HepG2 (cell line): ENCODE data around the gene MC2R. TPM values are rescaled to one million over a fixed set of nuclear protein-coding genes. Genes with fewer than 3 reads are reported as not detected.

Experiments
- HNF4G ChIP-seq, 2 experiments: sonication (generic) in 1 of 2; formaldehyde crosslinking in 1 of 2; IDR thresholded peaks; 2 replicates each; pipeline versions ENCODE4 v1.4.0 to v1.6.1; 2011 to 2020; ENCODE audit warnings: borderline replicate concordance in 2 of 2, low read depth in 2 of 2, mild to moderate bottlenecking in 2 of 2, low read length in 1 of 2, missing genetic modification reagents in 1 of 2, moderate library complexity in 1 of 2
- RARA ChIP-seq: IDR thresholded peaks from 2 replicates; pipeline ENCODE4 v1.6.1; 2016; ENCODE audit warnings: missing genetic modification reagents, missing compliant biosample characterization
- SP5 ChIP-seq: IDR thresholded peaks from 2 replicates; pipeline ENCODE4 v1.6.1; 2016; ENCODE audit warnings: low read depth, borderline replicate concordance
- polyA plus RNA-seq, 8 experiments: library from polyadenylated mRNA; depleted of rRNA in 3 of 8; stranded (reverse) in 7 of 8; unstranded in 1 of 8; fragments of >200 nt; fragmentation: Illumina TruSeq in 4 of 8; extraction: Trizol in 4 of 8; gene quantifications; 2 replicates each; pipeline versions ENCODE4 v1.2.1 to v1.2.3, GENCODE V29; 2011 to 2016; ENCODE audit warnings: low read depth in 4 of 8, missing spikeins in 1 of 8, mixed read lengths in 1 of 8; ENCODE audit not compliant: insufficient read depth in 1 of 8
- total RNA-seq, 5 experiments: library from RNA; depleted of rRNA; stranded (reverse); fragments of >200 nt; fragmentation: Illumina TruSeq; extraction: Trizol; gene quantifications; 2 replicates each; pipeline ENCODE4 v1.2.3, GENCODE V29; 2016; ENCODE audit warnings: low read depth in 1 of 5
- TF ChIP-seq, protein P1 (sequence below): sonication (generic); formaldehyde crosslinking; IDR thresholded peaks from 2 replicates; pipeline ENCODE4 v1.5.0; 2020; ENCODE audit warnings: missing genetic modification reagents, mild to moderate bottlenecking, borderline replicate concordance
- TF ChIP-seq, protein P2 (sequence below): sonication (generic); formaldehyde crosslinking; IDR thresholded peaks from 2 replicates; pipeline ENCODE4 v1.4.0; 2020; ENCODE audit warnings: missing genetic modification reagents
- TF ChIP-seq, protein P3 (sequence below): sonication (generic); formaldehyde crosslinking; conservative IDR thresholded peaks from 2 replicates; pipeline ENCODE4 v1.8.0; 2022; ENCODE audit warnings: mild to moderate bottlenecking, moderate library complexity, missing genetic modification reagents

The MC2R gene
- total and polyA plus RNA-seq, 2 of the 13 experiments (the other 11 are each of a cell fraction or from before 2014, with no cell fraction given): not detected

DNA sequence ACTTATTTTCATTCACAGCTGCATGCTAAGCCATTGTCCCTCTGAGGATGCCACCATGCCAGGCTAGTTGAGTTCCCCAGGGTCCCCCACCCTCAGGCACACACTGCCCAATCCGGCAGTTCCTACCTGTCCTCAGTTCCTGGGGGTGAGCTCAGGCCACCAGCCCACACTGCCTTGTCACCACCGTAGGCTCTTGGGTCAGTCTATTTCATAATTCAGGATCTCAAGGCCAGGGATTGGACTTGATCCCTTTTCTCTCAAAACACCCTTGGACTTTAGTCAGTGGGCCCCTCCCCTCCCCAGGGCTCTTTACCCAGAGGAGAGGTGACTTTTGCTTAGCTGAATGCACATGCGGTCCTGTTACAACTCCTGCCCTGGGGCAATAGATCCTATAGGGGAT is 18.7 kb upstream of the MC2R start (continued):
- TF ChIP-seq HNF4G (IDR thresholded peaks at IDR 0.05; ENCODE audit: borderline replicate concordance, low read depth, low read length) (peak; percentile 65), HNF4G (CRISPR knock-in tag; IDR thresholded peaks at IDR 0.05; ENCODE audit: borderline replicate concordance, low read depth) (no peak), RARA (peak; percentile 40; the same call in 1 of the 2 replicates), SP5 (CRISPR knock-in tag) (no peak)
- TF ChIP-seq, protein P1, sequence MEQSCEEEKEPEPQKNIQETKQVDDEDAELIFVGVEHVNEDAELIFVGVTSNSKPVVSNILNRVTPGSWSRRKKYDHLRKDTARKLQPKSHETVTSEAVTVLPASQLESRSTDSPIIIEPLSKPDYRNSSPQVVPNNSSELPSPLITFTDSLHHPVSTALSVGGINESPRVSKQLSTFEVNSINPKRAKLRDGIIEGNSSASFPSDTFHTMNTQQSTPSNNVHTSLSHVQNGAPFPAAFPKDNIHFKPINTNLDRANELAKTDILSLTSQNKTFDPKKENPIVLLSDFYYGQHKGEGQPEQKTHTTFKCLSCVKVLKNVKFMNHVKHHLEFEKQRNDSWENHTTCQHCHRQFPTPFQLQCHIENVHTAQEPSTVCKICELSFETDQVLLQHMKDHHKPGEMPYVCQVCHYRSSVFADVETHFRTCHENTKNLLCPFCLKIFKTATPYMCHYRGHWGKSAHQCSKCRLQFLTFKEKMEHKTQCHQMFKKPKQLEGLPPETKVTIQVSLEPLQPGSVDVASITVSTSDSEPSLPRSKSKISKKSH (CRISPR knock-in tag): no peak
- TF ChIP-seq, protein P2, sequence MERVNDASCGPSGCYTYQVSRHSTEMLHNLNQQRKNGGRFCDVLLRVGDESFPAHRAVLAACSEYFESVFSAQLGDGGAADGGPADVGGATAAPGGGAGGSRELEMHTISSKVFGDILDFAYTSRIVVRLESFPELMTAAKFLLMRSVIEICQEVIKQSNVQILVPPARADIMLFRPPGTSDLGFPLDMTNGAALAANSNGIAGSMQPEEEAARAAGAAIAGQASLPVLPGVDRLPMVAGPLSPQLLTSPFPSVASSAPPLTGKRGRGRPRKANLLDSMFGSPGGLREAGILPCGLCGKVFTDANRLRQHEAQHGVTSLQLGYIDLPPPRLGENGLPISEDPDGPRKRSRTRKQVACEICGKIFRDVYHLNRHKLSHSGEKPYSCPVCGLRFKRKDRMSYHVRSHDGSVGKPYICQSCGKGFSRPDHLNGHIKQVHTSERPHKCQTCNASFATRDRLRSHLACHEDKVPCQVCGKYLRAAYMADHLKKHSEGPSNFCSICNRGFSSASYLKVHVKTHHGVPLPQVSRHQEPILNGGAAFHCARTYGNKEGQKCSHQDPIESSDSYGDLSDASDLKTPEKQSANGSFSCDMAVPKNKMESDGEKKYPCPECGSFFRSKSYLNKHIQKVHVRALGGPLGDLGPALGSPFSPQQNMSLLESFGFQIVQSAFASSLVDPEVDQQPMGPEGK: peak; percentile 57
- TF ChIP-seq, protein P3, sequence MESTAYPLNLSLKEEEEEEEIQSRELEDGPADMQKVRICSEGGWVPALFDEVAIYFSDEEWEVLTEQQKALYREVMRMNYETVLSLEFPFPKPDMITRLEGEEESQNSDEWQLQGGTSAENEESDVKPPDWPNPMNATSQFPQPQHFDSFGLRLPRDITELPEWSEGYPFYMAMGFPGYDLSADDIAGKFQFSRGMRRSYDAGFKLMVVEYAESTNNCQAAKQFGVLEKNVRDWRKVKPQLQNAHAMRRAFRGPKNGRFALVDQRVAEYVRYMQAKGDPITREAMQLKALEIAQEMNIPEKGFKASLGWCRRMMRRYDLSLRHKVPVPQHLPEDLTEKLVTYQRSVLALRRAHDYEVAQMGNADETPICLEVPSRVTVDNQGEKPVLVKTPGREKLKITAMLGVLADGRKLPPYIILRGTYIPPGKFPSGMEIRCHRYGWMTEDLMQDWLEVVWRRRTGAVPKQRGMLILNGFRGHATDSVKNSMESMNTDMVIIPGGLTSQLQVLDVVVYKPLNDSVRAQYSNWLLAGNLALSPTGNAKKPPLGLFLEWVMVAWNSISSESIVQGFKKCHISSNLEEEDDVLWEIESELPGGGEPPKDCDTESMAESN (CRISPR knock-in tag): 0 out of 2 replicates have a peak, but pooled peaks have one; percentile 25
